Measurements from ENCODE around the gene CYB5RL.

Gene CYB5RL

DNA sequence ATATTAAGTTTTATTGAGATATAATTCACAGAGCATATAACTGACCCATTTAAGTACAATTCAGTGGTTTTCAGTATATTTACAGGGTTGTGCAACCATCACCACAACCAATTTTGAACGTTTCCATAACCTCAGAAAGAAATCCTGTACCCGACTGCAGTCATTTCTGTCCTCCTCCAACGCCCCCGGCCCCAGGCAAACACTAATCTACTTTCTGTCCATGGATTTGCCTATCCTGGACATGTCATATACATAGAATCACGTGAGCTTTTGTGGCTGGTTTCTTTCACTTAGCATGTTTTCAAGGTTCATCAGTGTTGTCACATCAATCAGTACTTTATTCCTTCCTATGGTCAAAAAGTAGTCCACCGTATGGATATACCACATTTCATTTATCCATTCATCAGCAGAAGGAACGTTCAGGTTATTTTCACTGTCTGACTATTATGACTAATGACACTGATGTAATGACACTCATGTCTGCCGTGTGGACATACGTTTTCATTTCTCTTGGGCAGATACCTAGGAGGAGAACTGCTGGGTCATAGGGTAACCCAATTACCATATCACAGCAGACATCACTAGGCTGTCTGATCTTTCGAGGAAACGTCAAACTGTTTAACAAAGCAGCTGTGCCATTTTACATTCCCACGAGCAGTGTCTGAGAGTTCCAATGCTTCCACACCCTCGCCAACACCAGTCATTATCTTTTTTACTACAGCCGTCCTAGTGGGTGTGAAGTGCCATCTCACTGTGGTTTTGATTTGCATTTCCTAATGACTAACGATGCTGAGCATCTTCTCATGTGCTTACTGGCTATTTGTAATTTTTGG lies 30.9 kb upstream of the CYB5RL start:
- H3K4me3 ChIP-seq = no peak overlapping the region
- H3K9me3 ChIP-seq = no peaks in the 10 kb centered on the region
- H3K27me3 ChIP-seq = no peaks in the 10 kb centered on the region
- H3K4me1 ChIP-seq = peaks cover 0 to 30% (median 22%) of the 10 kb centered on the region in 4 donors
- H3K27ac ChIP-seq = no peak overlapping the region
- H3K36me3 ChIP-seq = peaks cover 4 to 50% (median 28%) of the 10 kb centered on the region in 3 donors
- no peak for DNase-seq
- intact Hi-C loops (cut with DNase I; ENCODE audit: low total_unique reads) = loop anchor here (10.0 kb wide), 1 partner anchor 106 kb away; no protein-coding TSS in a partner anchor
- TF ChIP-seq, protein P1, sequence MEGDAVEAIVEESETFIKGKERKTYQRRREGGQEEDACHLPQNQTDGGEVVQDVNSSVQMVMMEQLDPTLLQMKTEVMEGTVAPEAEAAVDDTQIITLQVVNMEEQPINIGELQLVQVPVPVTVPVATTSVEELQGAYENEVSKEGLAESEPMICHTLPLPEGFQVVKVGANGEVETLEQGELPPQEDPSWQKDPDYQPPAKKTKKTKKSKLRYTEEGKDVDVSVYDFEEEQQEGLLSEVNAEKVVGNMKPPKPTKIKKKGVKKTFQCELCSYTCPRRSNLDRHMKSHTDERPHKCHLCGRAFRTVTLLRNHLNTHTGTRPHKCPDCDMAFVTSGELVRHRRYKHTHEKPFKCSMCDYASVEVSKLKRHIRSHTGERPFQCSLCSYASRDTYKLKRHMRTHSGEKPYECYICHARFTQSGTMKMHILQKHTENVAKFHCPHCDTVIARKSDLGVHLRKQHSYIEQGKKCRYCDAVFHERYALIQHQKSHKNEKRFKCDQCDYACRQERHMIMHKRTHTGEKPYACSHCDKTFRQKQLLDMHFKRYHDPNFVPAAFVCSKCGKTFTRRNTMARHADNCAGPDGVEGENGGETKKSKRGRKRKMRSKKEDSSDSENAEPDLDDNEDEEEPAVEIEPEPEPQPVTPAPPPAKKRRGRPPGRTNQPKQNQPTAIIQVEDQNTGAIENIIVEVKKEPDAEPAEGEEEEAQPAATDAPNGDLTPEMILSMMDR (IDR thresholded peaks at IDR 0.05) = no peak

DNA sequence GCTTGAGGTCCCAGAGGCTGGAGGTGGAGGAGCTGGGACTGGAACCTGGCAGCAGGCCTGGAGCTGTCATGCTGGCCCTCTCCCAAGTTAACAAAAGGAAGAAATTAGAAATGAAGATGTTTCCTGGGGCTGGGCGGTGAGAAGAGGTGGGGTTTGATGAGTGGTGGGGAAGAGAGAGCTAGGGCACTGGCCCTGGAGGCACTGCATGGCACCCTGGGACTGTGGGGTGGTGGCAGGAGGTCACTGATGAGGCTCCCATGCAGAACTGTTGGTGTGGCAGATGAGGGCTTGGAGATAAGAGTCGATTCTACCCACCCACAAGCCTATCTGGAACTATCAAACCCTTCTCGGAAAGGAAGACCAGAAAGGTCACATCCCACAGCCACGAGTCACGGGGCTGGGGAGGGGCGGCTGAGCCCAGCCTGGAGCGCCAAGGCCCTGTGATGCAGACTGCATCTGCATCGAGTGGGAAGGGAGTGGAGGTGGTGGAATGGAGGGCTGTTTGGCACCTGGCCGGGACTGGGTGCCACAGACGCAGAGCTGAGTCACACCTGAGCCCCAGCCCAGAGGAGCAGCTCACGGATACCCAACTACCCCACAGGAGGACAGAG lies 29.6 kb upstream of the CYB5RL start:
- peaks cover 0 to 56% (median 28%) of the 10 kb centered on the region in 3 donors for H3K36me3 ChIP-seq
- DNase-seq = no peak

DNA sequence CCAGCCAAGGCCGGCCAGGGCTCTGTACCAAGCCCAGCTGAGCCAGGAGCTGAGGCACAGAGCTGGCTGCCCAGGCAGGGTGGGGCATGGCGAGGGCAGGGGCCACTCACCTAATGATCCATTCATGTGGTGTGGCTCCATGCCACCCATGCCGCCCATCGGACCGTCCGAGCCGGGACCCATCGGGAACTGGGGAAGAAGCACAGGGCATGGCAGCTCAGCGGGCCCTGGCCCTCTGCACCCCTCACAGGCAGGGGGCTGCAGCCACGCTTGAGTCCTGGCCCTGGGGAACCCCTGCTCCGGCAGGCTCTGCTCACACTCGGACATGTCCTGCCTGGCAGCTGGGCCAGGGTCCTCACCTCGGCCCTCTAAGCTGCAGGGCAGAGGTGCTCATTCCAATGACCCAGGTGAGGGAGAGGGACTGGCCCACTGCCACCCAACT lies 28.8 kb upstream of the CYB5RL start:
- Histone ChIP-seq H3K4me3 (no peak overlapping the region), H3K9me3 (no peaks in the 10 kb centered on the region), H3K27ac (peak overlapping the region; percentile 56 to 74), H3K27me3 (no peaks in the 10 kb centered on the region), H3K4me1 (peaks cover 0 to 30% (median 22%) of the 10 kb centered on the region in 4 donors), H3K36me3 (peaks cover 0 to 61% (median 28%) of the 10 kb centered on the region in 3 donors)
- TF ChIP-seq, protein P1 (IDR thresholded peaks at IDR 0.05) = no peak
- no peak for DNase-seq
- intact Hi-C loops (cut with DNase I; ENCODE audit: low total_unique reads) = loop anchor here (10.0 kb wide), 1 partner anchor 256 kb away; no protein-coding TSS in a partner anchor

More for the DNA sequence above, 29.6 kb upstream of the CYB5RL start:
- intact Hi-C loops (cut with DNase I; ENCODE audit: low total_unique reads) = loop anchor here (10.0 kb wide), 1 partner anchor 255 kb away; no protein-coding TSS in a partner anchor
- Histone ChIP-seq H3K27me3 (no peaks in the 10 kb centered on the region), H3K4me3 (no peak overlapping the region), H3K27ac (peak overlapping the region; percentile 56 to 74), H3K9me3 (no peaks in the 10 kb centered on the region), H3K4me1 (peaks cover 0 to 30% (median 22%) of the 10 kb centered on the region in 4 donors)
- TF ChIP-seq, protein P1 (IDR thresholded peaks at IDR 0.05) = no peak

DNA sequence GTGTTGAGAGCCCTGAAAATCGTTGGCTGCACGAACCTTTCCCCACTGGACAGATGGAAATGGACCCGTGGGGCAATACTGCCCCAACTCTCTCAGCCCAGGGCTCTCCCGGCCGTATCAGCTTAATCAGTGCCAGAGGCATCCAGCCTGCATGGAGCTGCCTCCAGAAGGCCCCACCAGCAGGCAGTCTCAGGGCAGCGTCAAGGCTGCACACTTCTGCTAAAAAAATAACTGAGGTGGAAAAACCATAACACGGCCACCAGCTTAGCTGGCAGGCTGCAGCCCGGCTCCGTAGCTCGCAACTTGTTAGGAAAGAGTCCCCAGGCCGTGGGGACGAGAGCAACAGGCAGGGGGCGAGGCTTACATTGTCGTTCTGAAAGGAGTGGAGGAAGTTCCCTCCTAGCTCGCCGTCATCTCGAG lies 28.1 kb upstream of the CYB5RL start:
- H3K27ac ChIP-seq = peak overlapping the region; percentile 56 to 74
- intact Hi-C loops (cut with DNase I; ENCODE audit: low total_unique reads) = loop anchor here (10.0 kb wide), 1 partner anchor 257 kb away; no protein-coding TSS in a partner anchor

DNA sequence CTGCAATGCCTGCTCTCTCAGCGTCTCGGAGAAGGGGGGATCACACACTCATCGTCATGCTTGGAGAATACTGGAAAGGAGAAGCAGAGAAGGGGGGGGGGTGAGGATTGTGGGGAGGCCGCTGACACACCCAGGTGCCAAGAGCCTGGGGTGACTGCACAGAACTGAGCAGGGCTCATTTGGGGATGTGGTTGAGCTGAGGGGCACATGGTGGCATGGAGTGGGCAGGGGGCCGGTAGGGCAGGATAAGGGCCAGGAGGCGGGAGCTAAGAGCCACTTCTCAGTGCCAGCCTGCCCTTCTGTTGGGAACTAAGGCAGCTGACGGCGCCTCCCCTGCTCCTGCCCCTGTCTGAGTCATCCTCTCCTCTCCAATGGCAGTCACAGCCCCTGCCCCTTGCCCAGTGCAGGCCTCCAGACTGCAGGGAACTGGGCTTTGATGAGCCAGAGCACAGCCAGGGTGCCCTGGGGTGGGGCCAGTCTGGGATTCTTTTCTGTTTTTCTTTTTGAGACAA lies 27.3 kb upstream of the CYB5RL start:
- TF ChIP-seq, protein P1 (IDR thresholded peaks at IDR 0.05) = no peak
- Histone ChIP-seq H3K27ac (peak overlapping the region; percentile 56 to 74), H3K36me3 (peaks cover 0 to 62% (median 27%) of the 10 kb centered on the region in 3 donors), H3K4me1 (peaks cover 0 to 30% (median 22%) of the 10 kb centered on the region in 4 donors), H3K4me3 (no peak overlapping the region), H3K9me3 (no peaks in the 10 kb centered on the region), H3K27me3 (no peaks in the 10 kb centered on the region)
- intact Hi-C loops (cut with DNase I; ENCODE audit: low total_unique reads) = loop anchor here (10.0 kb wide), 1 partner anchor 258 kb away; no protein-coding TSS in a partner anchor
- DNase-seq = peak; percentile 63 to 88

More for the DNA sequence above, 28.1 kb upstream of the CYB5RL start:
- Histone ChIP-seq H3K4me3 (no peak overlapping the region), H3K36me3 (peaks cover 0 to 62% (median 28%) of the 10 kb centered on the region in 3 donors), H3K4me1 (peaks cover 0 to 30% (median 22%) of the 10 kb centered on the region in 4 donors), H3K9me3 (no peaks in the 10 kb centered on the region), H3K27me3 (no peaks in the 10 kb centered on the region)
- no peak for DNase-seq
- TF ChIP-seq, protein P1 (IDR thresholded peaks at IDR 0.05) = no peak

Measured in tibial artery (tissue), 4 donors.